Measurements from ENCODE around the gene SGTA.

The SGTA gene

DNA sequence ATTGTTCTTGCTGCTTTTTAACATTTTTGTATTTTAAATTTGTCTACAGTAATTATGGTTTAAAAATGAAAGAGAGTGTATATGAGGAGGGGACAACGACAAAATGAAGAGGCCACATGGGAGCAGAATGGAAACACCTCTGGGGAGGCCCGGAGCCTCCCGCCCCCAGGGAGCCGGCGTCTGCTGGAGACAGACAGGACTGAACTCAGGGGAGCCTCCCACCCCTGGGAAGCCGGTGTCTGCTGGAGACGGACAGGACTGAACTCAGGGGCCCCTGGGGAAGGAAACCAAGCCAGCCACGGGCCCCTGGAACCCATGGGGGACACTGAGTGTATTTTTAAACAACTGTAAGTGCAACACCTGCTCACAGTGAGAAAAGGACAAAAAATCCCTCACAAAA lies 26.6 kb downstream of the SGTA start:
- ChIA-PET POLR2A (no interaction called here), CTCF (no interaction called here)
- no peak overlapping the region for H3K27ac ChIP-seq (ENCODE audit: extremely low read depth, low read depth, low read length)
- no peak overlapping the region for H3K4me3 ChIP-seq (ENCODE audit: low read depth, low read length)
- no peaks in the 10 kb centered on the region for H3K9me3 ChIP-seq (ENCODE audit: control insufficient read depth, insufficient read depth, low read depth, low read length)
- TF ChIP-seq GLIS1 (tag by site-specific recombination; IDR thresholded peaks at IDR 0.05) (peak; percentile 41; the same call in 1 of the 2 replicates), ZIC2 (tag by site-specific recombination; IDR thresholded peaks at IDR 0.05) (0 out of 2 replicates have a peak, but pooled peaks have one; percentile 9)
- TF ChIP-seq, protein P1, sequence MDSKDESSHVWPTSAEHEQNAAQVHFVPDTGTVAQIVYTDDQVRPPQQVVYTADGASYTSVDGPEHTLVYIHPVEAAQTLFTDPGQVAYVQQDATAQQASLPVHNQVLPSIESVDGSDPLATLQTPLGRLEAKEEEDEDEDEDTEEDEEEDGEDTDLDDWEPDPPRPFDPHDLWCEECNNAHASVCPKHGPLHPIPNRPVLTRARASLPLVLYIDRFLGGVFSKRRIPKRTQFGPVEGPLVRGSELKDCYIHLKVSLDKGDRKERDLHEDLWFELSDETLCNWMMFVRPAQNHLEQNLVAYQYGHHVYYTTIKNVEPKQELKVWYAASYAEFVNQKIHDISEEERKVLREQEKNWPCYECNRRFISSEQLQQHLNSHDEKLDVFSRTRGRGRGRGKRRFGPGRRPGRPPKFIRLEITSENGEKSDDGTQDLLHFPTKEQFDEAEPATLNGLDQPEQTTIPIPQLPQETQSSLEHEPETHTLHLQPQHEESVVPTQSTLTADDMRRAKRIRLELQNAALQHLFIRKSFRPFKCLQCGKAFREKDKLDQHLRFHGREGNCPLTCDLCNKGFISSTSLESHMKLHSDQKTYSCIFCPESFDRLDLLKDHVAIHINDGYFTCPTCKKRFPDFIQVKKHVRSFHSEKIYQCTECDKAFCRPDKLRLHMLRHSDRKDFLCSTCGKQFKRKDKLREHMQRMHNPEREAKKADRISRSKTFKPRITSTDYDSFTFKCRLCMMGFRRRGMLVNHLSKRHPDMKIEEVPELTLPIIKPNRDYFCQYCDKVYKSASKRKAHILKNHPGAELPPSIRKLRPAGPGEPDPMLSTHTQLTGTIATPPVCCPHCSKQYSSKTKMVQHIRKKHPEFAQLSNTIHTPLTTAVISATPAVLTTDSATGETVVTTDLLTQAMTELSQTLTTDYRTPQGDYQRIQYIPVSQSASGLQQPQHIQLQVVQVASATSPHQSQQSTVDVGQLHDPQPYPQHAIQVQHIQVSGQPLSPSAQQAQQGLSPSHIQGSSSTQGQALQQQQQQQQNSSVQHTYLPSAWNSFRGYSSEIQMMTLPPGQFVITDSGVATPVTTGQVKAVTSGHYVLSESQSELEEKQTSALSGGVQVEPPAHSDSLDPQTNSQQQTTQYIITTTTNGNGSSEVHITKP (tag by site-specific recombination; IDR thresholded peaks at IDR 0.05): 0 out of 2 replicates have a peak, but pooled peaks have one; percentile 23
- TF ChIP-seq, protein P2, sequence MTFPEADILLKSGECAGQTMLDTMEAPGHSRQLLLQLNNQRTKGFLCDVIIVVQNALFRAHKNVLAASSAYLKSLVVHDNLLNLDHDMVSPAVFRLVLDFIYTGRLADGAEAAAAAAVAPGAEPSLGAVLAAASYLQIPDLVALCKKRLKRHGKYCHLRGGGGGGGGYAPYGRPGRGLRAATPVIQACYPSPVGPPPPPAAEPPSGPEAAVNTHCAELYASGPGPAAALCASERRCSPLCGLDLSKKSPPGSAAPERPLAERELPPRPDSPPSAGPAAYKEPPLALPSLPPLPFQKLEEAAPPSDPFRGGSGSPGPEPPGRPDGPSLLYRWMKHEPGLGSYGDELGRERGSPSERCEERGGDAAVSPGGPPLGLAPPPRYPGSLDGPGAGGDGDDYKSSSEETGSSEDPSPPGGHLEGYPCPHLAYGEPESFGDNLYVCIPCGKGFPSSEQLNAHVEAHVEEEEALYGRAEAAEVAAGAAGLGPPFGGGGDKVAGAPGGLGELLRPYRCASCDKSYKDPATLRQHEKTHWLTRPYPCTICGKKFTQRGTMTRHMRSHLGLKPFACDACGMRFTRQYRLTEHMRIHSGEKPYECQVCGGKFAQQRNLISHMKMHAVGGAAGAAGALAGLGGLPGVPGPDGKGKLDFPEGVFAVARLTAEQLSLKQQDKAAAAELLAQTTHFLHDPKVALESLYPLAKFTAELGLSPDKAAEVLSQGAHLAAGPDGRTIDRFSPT (tag by site-specific recombination; IDR thresholded peaks at IDR 0.05): no peak
- peaks cover 0 to 75% of the 10 kb centered on the region in 2 experiments; a peak in 2 of 3 replicates for H3K36me3 ChIP-seq (ENCODE audit: control insufficient read depth in 2 of 2, insufficient read depth in 1 of 2, low read length in 2 of 2)
- no peaks in the 10 kb centered on the region for H3K4me1 ChIP-seq (ENCODE audit: control insufficient read depth, insufficient read depth, low read length)

DNA sequence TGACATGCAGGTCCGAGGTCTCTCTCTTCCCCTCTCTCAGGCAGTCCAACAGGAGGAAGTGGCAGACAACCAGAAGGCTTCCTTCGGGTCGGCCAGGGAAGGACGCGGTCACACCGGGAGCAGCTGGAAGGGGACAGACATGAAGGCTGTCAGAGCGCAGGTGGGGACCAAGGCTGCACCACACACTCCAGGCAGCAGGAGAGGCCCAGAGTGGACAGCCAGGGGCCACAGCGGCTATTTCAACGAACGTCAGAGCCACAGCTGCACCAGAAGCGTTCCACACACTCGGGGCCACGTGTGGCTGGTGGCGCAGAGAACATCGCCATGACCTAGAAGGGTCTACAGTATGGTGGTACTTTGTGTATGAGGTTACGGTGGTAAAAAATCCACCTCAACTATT lies 27.3 kb downstream of the SGTA start:
- TF ChIP-seq GLI4 (tag by site-specific recombination; IDR thresholded peaks at IDR 0.05) (no peak), ZNF776 (tag by site-specific recombination; IDR thresholded peaks at IDR 0.05; ENCODE audit: borderline replicate concordance) (no peak), ZNF670 (tag by site-specific recombination; IDR thresholded peaks at IDR 0.05; ENCODE audit: low read depth) (no peak), MYNN (tag by site-specific recombination; IDR thresholded peaks at IDR 0.05; ENCODE audit: borderline replicate concordance) (no peak), ZFP3 (tag by site-specific recombination; IDR thresholded peaks at IDR 0.05; ENCODE audit: low read depth) (no peak), ZNF175 (tag by site-specific recombination; IDR thresholded peaks at IDR 0.05) (no peak), ZNF571 (tag by site-specific recombination; IDR thresholded peaks at IDR 0.05) (no peak), ZBTB17 (tag by site-specific recombination; IDR thresholded peaks at IDR 0.05) (no peak), GFI1B (tag by site-specific recombination; IDR thresholded peaks at IDR 0.05) (no peak), ZNF549 (tag by site-specific recombination; IDR thresholded peaks at IDR 0.05) (no peak), ZNF266 (tag by site-specific recombination; IDR thresholded peaks at IDR 0.05; ENCODE audit: low read depth) (no peak), ZNF548 (tag by site-specific recombination; IDR thresholded peaks at IDR 0.05) (no peak), ZFP41 (tag by site-specific recombination; IDR thresholded peaks at IDR 0.05; ENCODE audit: borderline replicate concordance) (no peak)
- POLR2A ChIA-PET: interaction anchor here (0.6 kb wide), 2 partner anchors 10 to 29 kb away, joined by 3 to 4 read pairs; no protein-coding TSS in a partner anchor
- Histone ChIP-seq H3K9me3 (ENCODE audit: control insufficient read depth, insufficient read depth, low read depth, low read length) (no peaks in the 10 kb centered on the region), H3K36me3 (ENCODE audit: control insufficient read depth in 2 of 2, insufficient read depth in 1 of 2, low read length in 2 of 2) (peaks cover 0 to 69% of the 10 kb centered on the region in 2 experiments; a peak in 2 of 3 replicates), H3K27ac (ENCODE audit: extremely low read depth, low read depth, low read length) (no peak overlapping the region), H3K4me1 (ENCODE audit: control insufficient read depth, insufficient read depth, low read length) (no peaks in the 10 kb centered on the region), H3K4me3 (ENCODE audit: low read depth, low read length) (no peak overlapping the region)
- CTCF ChIA-PET: no interaction called here

DNA sequence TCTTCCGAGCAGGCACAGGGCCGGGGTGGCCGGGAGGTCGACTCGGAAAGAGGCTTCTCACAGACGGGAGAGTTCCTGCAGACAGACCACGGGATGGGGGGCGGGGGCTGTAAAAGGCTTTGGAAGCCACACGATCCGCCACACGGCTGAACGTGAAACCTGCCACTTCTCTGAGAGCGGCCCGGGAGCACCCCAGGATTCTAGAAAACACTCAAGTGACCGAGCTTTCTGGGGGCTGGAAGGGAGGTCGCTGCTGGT lies 27.7 kb downstream of the SGTA start:
- Histone ChIP-seq H3K4me3 (ENCODE audit: low read depth, low read length) (no peak overlapping the region), H3K9me3 (ENCODE audit: control insufficient read depth, insufficient read depth, low read depth, low read length) (no peaks in the 10 kb centered on the region), H3K27ac (ENCODE audit: extremely low read depth, low read depth, low read length) (no peak overlapping the region), H3K36me3 (ENCODE audit: control insufficient read depth in 2 of 2, insufficient read depth in 1 of 2, low read length in 2 of 2) (peaks cover 0 to 65% of the 10 kb centered on the region in 2 experiments; a peak in 2 of 3 replicates), H3K4me1 (ENCODE audit: control insufficient read depth, insufficient read depth, low read length) (no peaks in the 10 kb centered on the region)
- CTCF ChIA-PET: interaction anchor here (0.6 kb wide), 1 partner anchor 121 kb away, joined by 3 read pairs; no protein-coding TSS in a partner anchor
- POLR2A ChIA-PET: interaction anchor here (0.6 kb wide), 1 partner anchor 9 kb away, joined by 4 read pairs; no protein-coding TSS in a partner anchor
- no peak for TF ChIP-seq KLF9 (tag by site-specific recombination; IDR thresholded peaks at IDR 0.05; ENCODE audit: low read depth)
- no peak for TF ChIP-seq ZNF140 (tag by site-specific recombination; IDR thresholded peaks at IDR 0.05)
- TF ChIP-seq EGR2 (tag by site-specific recombination; IDR thresholded peaks at IDR 0.05; ENCODE audit: low read depth): no peak
- no peak for TF ChIP-seq ZNF571 (tag by site-specific recombination; IDR thresholded peaks at IDR 0.05)
- no peak for TF ChIP-seq ZNF169 (tag by site-specific recombination; IDR thresholded peaks at IDR 0.05)
- no peak for TF ChIP-seq ZNF423 (tag by site-specific recombination; IDR thresholded peaks at IDR 0.05)
- TF ChIP-seq ZNF266 (tag by site-specific recombination; IDR thresholded peaks at IDR 0.05; ENCODE audit: low read depth): no peak
- no peak for TF ChIP-seq ZNF426 (tag by site-specific recombination; IDR thresholded peaks at IDR 0.05)
- TF ChIP-seq, protein P3, sequence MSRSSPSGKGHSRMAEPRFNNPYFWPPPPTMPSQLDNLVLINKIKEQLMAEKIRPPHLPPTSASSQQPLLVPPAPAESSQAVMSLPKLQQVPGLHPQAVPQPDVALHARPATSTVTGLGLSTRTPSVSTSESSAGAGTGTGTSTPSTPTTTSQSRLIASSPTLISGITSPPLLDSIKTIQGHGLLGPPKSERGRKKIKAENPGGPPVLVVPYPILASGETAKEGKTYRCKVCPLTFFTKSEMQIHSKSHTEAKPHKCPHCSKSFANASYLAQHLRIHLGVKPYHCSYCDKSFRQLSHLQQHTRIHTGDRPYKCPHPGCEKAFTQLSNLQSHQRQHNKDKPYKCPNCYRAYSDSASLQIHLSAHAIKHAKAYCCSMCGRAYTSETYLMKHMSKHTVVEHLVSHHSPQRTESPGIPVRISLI (tag by site-specific recombination; IDR thresholded peaks at IDR 0.05): no peak
- TF ChIP-seq ZNF664 (tag by site-specific recombination; IDR thresholded peaks at IDR 0.05): no peak
- no peak for TF ChIP-seq ZNF623 (tag by site-specific recombination; IDR thresholded peaks at IDR 0.05)
